HUES64 (cell line): ENCODE measurements around the gene GLS2. TPM values are rescaled to one million over a fixed set of nuclear protein-coding genes. Genes with fewer than 3 reads are reported as not detected.

Source experiments
- H3K27ac ChIP-seq: 2 replicates; pipeline ENCODE4 v1.7.0; 2013; ENCODE audit warnings: low read depth, low read length, inconsistent platforms
- H3K27me3 ChIP-seq: 2 replicates; pipeline ENCODE4 v1.6.1; 2013; ENCODE audit warnings: mild to moderate bottlenecking, low read length; ENCODE audit not compliant: insufficient read depth
- H3K36me3 ChIP-seq: 2 replicates; pipeline ENCODE4 v1.6.1; 2013; ENCODE audit warnings: mild to moderate bottlenecking, low read length; ENCODE audit not compliant: insufficient read depth
- H3K4me1 ChIP-seq: 2 replicates; pipeline ENCODE4 v1.6.1; 2013; ENCODE audit warnings: mild to moderate bottlenecking, low read length, moderate library complexity; ENCODE audit not compliant: insufficient read depth
- H3K4me3 ChIP-seq: 2 replicates; pipeline ENCODE4 v1.5.1; 2013; ENCODE audit warnings: mild to moderate bottlenecking, low read length, moderate library complexity
- H3K9ac ChIP-seq: 2 replicates; pipeline ENCODE4 v1.6.1; 2013; ENCODE audit warnings: mild to moderate bottlenecking, low read depth, low read length
- H3K9me3 ChIP-seq: 2 replicates; pipeline ENCODE4 v1.6.1; 2013; ENCODE audit warnings: low read depth, low read length; ENCODE audit not compliant: insufficient read depth
- WGBS: fragments of 150-250, 120-280 bp; methylation state at CpG from one replicate; pipeline ENCODE4 v1.1.7; 2013; ENCODE audit warnings: missing lambda C conversion rate; 5-methylcytosine and 5-hydroxymethylcytosine counted together
- polyA plus RNA-seq, 2 experiments: library from polyadenylated mRNA; stranded (reverse); fragments of 50-300 nt; gene quantifications; one replicate each; pipeline ENCODE4 v1.2.3, GENCODE V29; 2013

The GLS2 gene
- 5.5 TPM for polyA plus RNA-seq (2013, experiment 1 of 2)
- polyA plus RNA-seq (2013, experiment 2 of 2): 6.8 TPM

DNA sequence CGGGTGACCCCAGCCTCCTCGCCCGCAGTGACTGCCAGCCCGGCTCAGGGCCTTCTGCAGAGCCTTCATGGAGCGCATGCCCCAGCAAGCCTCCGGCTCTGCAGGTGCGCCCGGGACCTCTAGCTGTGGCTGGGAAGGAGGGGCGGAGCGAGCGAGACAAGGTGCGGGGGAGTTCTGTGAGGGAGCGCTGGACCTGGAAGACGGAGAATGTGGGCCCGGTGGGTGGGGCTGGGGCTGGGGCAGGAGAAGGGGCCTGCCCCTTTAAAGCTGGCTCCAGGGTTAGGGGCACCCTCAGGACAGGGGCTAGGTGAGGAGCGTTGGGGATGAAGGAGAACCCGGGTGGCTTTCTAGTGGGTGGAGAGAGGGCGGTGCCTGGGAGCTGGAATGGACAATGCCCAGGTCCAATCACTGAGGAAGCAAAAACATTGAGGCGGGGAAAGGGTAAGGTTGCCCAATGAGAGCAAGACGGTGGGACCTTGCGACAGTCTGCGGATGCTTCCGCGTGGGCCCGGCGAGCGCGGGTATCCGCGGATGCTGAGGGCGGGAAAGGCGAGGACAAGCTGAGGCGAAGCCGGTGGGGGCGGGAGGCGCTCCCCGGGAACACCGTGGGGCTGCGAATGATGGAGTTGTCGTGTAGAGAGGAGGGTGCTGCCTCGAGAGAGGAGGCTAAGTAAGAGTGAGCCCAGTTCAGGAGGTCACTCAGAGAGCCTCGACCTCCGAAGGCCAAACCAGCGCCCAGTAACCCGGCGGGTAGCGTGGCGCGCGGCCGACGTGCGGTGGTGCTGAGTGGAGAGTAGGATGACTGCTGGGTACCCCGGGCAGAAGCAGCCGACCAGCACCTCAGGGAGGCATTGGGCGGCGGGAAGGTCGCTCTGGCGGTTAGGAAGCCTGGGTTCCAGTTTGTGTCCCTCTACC lies at the start of gene GLS2:
Gene GLS2 (minus strand): TSS at position 121 of the 915 bp plus-strand sequence. CDS start 43 bp downstream, at position 78.
- Histone ChIP-seq H3K36me3 (no peaks in the 10 kb centered on the region), H3K27me3 (peaks cover 59% of the 10 kb centered on the region), H3K9me3 (peaks cover 6% of the 10 kb centered on the region; the same call in 1 of the 2 replicates), H3K4me1 (no peaks in the 10 kb centered on the region), H3K9ac (peak within 1 kb of the TSS; percentile 16), H3K4me3 (peak within 1 kb of the TSS; percentile 72), H3K27ac (no peak within 1 kb of the TSS)
- WGBS: 25% methylated on average over 59 of the region's 59 CpGs

DNA sequence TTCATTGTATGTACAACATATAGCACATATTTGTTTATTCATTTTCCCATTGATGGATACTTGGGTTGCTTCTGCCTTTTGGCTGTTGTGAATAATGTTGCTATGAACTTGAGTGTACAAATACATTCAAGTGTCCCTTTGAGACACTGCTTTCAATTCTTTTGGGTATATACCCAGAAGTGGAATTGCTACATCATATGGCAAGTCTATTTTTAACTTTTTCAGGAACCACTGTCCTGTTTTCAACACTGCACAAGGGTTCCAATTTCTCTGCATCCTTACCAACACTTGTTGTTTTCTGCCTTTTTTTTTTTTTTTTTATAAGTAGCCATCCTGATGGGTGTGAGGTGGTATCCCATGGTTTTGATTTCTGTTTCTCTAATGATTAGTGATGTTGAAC lies 49.6 kb upstream of the GLS2 start:
- H3K4me3 ChIP-seq: no peak overlapping the region
- no peaks in the 10 kb centered on the region for H3K36me3 ChIP-seq
- no peak overlapping the region for H3K9ac ChIP-seq
- H3K4me1 ChIP-seq: no peaks in the 10 kb centered on the region
- no peak overlapping the region for H3K27ac ChIP-seq
- no peaks in the 10 kb centered on the region for H3K27me3 ChIP-seq
- no peaks in the 10 kb centered on the region for H3K9me3 ChIP-seq

DNA sequence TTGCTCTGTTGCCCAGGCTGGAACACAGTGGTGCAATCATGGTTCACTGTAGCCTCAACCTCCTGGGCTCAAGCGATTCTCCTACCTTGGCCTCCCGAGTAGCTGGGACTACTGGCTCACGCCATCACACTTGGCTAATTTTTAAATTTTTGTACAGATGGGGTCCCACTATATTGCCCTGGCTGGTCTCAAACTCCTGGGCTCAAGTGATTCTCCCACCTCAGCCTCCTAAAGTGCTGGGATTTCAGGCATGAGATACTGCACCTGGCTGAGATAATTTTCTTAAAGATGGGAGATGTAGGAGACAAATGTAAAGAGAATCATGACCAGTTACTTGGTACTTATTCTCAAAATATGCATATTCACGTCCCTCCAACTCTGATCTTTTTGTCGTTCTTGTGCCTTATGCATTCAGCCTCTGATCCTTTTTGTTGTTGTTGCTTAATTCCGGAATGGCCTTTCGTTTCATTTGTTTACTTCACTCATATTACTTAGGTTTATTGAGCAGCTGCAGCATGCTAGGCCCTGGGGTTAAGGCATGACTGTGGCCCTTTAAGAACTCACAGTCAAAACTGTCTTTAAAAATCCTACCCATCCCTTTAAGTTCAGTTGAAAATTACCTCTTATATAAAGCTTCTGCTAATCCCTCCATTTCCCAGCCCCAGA lies 42.6 kb upstream of the GLS2 start:
- no peaks in the 10 kb centered on the region for H3K9me3 ChIP-seq
- peaks cover 19% of the 10 kb centered on the region for H3K4me1 ChIP-seq
- no peaks in the 10 kb centered on the region for H3K27me3 ChIP-seq
- H3K36me3 ChIP-seq: no peaks in the 10 kb centered on the region
- H3K27ac ChIP-seq: no peak overlapping the region
- no peak overlapping the region for H3K9ac ChIP-seq
- no peak overlapping the region for H3K4me3 ChIP-seq
- 90% methylated on average over 7 of the region's 7 CpGs for WGBS

DNA sequence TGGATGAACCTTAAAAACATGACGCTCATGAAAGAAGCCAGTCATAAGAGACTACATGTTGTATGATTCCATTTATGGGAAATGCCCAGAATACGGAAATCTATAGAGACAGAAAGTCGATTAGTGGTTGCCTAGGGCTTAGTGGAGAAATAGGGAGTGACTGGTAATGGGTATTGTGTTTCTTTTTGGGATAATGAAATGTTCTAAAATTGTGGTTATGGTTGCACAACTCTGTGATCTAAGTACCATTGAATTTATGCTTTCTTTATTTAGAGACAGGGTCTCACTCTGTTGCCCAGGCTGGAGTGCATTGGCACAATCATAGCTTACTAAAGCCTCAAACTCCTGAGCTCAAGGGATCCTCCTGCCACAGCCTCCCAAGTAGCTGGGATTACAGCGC lies 41.7 kb upstream of the GLS2 start:
- Histone ChIP-seq H3K4me3 (no peak overlapping the region), H3K27me3 (no peaks in the 10 kb centered on the region), H3K9me3 (no peaks in the 10 kb centered on the region), H3K27ac (no peak overlapping the region), H3K4me1 (peaks cover 19% of the 10 kb centered on the region), H3K36me3 (no peaks in the 10 kb centered on the region), H3K9ac (no peak overlapping the region)
- WGBS: 97% methylated on average over 4 of the region's 4 CpGs

DNA sequence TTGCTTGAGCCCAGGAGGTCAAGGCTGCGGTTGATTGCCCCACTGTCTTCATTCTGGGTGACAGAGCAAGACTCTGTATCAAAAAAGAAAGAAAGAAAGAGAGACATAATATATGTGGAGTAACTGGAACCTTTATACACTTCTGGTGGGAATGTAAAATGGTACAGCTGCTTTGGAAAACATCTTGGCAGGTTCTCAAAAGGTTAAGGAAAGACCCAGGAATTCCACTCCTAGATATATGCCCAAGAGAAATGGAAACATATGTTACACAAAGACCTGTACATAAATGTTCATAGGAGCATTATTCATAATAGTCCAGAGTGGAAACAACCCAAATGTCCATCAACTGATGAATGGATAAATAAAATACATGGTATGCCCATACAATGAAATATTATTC lies 40.9 kb upstream of the GLS2 start:
- WGBS: 100% methylated on average over 1 of the region's 1 CpG
- no peak overlapping the region for H3K27ac ChIP-seq

DNA sequence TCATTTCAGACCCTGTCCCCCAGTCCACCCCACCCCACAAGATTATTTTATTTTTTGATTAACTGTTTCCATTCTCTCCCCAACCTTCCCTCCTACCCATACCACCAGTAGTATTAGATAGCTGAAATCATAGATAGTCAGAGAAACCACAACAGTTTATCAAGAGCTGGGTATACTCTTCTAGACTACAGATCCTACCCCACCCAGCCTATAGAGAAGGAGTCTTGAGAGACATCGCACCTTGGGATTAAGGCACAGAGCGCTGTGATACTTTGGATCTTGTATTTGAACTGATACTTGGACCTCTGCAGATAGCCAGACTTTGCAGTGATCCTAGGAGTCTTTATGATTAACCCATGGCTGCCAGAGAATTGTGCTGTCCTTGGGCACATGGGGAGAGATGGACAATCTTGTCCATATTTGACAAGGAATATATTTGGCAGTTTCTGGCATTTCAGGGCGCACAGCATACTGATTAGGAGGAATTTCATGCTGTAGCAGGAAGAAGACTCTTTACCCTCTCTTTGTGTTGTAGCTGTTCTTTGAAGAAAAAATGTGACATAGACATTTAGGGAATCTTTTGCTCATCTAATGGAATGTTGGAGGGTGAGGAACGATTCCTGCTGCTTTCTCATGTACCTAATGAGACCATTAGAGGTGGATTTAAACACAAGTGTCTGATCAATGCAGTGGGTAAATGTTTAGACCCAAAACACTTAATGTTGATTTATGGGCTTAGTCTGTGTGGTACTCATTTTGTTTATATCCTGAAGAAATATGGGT lies 34.6 kb upstream of the GLS2 start:
- H3K4me3 ChIP-seq: peak overlapping the region; percentile 90

More for the DNA sequence above, 40.9 kb upstream of the GLS2 start:
- H3K9me3 ChIP-seq: no peaks in the 10 kb centered on the region
- no peak overlapping the region for H3K4me3 ChIP-seq
- H3K27me3 ChIP-seq: no peaks in the 10 kb centered on the region
- H3K9ac ChIP-seq: no peak overlapping the region
- no peaks in the 10 kb centered on the region for H3K36me3 ChIP-seq
- H3K4me1 ChIP-seq: peaks cover 23% of the 10 kb centered on the region

DNA sequence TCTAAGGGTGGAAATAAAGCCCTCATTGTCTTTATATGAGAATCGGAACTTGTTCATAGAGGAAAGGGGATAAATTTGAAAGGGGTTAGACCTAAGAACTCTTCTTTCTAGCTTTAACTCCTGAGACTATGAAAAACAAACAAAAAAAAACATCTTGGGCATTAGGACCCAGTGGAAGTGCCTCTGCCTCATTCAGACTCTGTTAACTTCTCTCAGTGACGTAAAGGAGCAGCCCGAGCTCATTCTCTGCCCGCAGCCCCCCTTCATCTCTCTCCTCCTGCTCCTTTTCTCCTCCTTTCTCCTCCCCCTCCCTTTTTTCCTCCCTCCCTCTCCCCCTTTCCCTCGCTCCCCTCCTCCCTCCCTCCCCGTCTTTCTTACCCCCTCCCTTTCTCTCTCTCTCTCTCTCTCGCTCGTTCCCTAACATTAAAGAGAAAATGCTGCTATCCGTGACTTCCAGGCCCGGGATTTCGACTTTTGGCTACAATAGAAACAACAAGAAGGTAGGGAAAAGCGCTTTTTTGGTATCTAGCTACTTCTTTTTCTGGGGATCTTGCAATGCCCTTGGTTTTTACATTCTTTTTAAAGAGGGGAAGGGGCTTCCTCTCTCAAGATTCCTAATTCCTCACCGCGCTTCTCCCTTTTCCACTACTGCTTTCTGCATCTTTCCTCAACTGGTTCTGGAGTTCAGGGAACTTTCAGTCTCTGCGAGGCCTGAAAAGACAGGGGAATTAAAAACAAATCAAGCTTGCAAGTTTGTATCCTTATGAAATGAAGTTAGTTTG lies 33.8 kb upstream of the GLS2 start, which contains the start of gene RBMS2:
Gene RBMS2 (plus strand): TSS at position 231 of the 782 bp plus-strand sequence. CDS start 204 bp downstream, at position 435.
- H3K4me3 ChIP-seq: peak within 1 kb of the TSS; percentile 90
- no peaks in the 10 kb centered on the region for H3K27me3 ChIP-seq
- peaks cover 33% of the 10 kb centered on the region for H3K4me1 ChIP-seq
- H3K9ac ChIP-seq: peak within 1 kb of the TSS; percentile 80
- peak within 1 kb of the TSS; percentile 79; the same call in 1 of the 2 replicates for H3K27ac ChIP-seq
- H3K9me3 ChIP-seq: no peaks in the 10 kb centered on the region
- no peaks in the 10 kb centered on the region for H3K36me3 ChIP-seq
- 1% methylated on average over 15 of the region's 15 CpGs for WGBS

More for the DNA sequence above, 34.6 kb upstream of the GLS2 start:
- Histone ChIP-seq H3K9ac (peak overlapping the region; percentile 80), H3K9me3 (no peaks in the 10 kb centered on the region), H3K27ac (peak overlapping the region; percentile 79; the same call in 1 of the 2 replicates), H3K27me3 (no peaks in the 10 kb centered on the region), H3K4me1 (peaks cover 41% of the 10 kb centered on the region), H3K36me3 (no peaks in the 10 kb centered on the region)
- 27% methylated on average over 4 of the region's 4 CpGs for WGBS

DNA sequence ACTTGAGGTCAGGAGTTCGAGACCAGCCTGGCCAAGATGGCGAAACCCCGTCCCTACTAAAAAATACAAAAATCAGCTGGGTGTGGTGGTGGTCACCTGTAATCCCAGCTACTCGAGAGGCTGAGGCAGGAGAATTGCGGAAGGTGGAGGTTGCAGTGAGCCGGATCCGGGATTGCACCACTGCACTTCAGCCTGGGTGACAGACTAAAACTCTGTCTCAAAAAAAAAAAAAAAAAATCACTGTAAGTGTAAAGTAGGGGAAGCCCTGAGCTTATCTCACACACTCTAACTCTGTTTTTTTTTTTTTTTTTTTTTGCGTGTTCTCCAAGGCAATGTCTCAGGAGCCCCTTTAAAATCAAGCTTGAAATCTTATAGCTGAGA lies 33.2 kb upstream of the GLS2 start:
- Histone ChIP-seq H3K36me3 (no peaks in the 10 kb centered on the region), H3K27me3 (no peaks in the 10 kb centered on the region), H3K4me3 (peak overlapping the region; percentile 41), H3K9ac (no peak overlapping the region; the same call in 1 of the 2 replicates), H3K4me1 (peaks cover 27% of the 10 kb centered on the region), H3K27ac (no peak overlapping the region), H3K9me3 (no peaks in the 10 kb centered on the region)
- 92% methylated on average over 6 of the region's 8 CpGs for WGBS

DNA sequence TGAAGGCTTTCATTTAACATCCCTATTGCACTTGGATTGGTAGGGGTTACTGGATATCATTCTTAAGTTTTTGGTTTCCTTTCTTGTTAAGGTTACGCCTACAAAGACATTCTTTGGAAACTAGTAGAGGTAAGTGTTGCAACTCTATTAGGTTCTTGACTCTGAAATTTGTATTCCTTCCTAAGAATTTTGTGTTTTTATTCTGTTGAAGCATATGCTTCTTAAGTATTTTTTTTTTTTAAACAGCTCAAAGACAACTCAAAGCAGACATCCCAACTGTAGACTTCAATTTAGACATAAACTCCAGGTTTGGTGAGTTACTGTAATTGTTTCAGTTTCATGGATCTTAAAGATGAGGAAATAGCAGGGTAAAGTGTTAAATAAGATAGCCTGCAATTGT lies 32.5 kb upstream of the GLS2 start:
- Histone ChIP-seq H3K27ac (no peak overlapping the region), H3K4me3 (no peak overlapping the region), H3K9me3 (no peaks in the 10 kb centered on the region), H3K9ac (no peak overlapping the region), H3K36me3 (no peaks in the 10 kb centered on the region), H3K4me1 (peaks cover 27% of the 10 kb centered on the region), H3K27me3 (no peaks in the 10 kb centered on the region)
- 91% methylated on average over 1 of the region's 1 CpG for WGBS

DNA sequence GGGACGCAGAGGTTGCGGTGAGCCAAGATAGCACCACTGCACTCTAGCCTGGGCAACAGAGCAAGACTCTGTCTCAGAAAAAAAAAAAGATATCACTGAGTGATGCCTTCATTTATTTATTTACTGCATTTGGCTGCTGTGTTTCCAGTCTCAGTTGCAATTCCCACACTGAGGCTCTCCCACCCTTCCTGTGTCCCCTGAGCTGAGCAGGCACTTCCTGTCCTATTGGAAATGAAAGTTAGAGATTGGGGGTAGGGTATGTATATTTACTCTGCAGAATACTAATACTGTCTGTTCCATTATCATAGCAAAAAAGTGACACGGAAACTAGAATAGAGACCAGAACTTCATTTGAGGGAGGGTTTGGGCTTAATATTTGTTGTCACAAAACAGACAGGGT lies 32.1 kb upstream of the GLS2 start:
- no peak overlapping the region for H3K9ac ChIP-seq
- peaks cover 27% of the 10 kb centered on the region for H3K4me1 ChIP-seq
- H3K9me3 ChIP-seq: no peaks in the 10 kb centered on the region
- no peaks in the 10 kb centered on the region for H3K27me3 ChIP-seq
- WGBS: 90% methylated on average over 3 of the region's 3 CpGs
- no peaks in the 10 kb centered on the region for H3K36me3 ChIP-seq
- no peak overlapping the region for H3K4me3 ChIP-seq
- no peak overlapping the region for H3K27ac ChIP-seq
